GM21381 (cell line): ENCODE measurements around the gene PDRG1.

Experiments used
- ATAC-seq: cut with Tn5 transposase; IDR thresholded peaks from one replicate; pipeline ENCODE4 v1.9.1; 2021; ENCODE audit warnings: mild to moderate bottlenecking, moderate library complexity; ENCODE audit not compliant: unreplicated experiment

The PDRG1 gene

GRCh38 chr20:31967830-31968249 is 16.0 kb upstream of the PDRG1 start, which contains the start of gene XKR7:
Gene XKR7 (plus strand): TSS chr20:31968151. CDS start chr20:31968176, 25 bp downstream.
- no peak for ATAC-seq

- no peak for ATAC-seq
Observed at GRCh38 chr20:31966991-31967655, 15.3 kb upstream of the PDRG1 start.

DNA sequence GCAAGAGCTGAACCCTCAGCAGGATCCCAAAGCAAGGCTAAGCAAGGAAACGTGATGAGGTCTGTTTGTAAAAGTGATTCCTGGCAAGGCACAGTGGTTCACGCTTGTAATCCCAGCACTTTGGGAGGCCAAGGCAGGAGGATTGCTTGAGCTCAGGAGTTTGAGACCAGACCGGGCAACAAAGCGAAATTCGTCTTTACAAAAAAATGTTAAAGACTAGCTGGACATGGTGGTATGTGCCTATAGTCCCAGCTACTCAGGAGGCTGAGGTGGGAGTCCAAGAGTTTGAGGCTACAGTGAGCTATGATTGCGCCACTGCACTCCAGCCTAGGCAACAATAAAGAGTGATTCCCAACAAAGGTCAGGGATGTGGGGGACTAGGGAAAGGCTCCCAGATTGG is 12.0 kb upstream of the PDRG1 start:
- no peak for ATAC-seq

GRCh38 chr20:31962761-31963160 is 10.9 kb upstream of the PDRG1 start:
- no peak for ATAC-seq

DNA sequence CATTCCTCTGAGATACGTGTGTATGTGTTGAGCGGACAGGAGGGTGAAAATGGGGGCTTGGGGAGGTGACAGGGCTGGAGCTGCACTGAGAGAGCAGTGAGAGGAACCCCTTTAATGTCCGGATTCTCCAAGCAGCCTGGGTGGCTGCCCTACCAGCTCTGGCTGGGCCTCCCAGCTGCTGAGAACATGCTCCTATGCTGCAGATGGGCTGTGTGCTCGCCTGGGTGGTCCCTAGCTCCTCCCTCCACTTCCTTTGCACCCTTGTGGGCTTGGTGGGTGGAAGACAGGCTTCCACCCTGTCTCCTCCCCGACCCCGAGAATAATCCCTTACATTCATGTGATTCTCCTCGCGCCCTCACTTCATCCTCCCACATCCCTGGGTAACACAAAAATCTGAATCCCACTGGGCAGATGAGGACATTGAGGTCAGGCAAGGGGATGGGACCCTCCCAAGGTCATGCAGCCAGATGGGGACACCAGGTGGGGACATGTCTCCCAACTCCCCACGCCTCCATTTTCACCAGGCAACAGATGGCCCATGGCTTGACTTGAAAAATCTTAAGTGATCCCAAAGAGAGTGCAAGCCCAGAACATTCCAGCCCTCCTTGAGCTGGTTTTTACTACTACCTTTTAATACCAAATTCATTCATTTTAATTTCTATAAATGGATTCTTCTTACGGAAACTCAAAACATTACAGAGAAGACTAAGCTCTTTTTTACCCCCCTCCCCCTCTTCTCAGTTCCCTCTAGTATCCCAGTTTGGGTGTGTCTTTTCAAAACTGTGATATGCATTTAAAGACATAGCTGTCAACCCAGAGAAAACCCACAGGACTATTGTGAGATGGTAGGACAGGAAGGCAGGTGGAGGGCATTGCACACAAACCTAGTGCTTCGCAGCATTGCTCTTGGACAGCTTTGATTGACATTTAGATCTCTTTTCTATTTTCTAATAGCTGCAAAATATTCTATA is 5.0 kb upstream of the PDRG1 start:
- ATAC-seq = no peak

DNA sequence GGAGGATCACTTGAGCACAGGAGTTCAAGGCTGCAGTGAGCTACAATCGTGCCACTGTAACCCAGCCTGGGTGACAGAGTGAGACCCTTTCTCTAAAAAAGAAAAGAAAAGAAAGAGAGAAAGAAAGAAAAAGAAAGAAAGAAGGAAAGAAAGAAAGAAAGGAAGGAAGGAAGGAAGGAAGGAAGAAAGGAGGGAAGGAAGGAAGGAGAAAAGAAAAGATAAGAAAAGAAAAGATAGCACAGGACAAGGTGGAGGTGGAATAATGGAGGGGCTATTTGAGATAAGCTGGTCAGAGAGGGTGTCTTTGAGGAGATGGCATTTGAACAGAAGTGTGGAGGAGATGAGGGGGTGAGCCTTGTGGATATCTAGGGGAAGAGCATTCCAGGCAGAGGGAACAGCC is 2.7 kb upstream of the PDRG1 start:
- ATAC-seq = no peak

- ATAC-seq = no peak
Observed at GRCh38 chr20:31953556-31954148, 1.8 kb upstream of the PDRG1 start.

DNA sequence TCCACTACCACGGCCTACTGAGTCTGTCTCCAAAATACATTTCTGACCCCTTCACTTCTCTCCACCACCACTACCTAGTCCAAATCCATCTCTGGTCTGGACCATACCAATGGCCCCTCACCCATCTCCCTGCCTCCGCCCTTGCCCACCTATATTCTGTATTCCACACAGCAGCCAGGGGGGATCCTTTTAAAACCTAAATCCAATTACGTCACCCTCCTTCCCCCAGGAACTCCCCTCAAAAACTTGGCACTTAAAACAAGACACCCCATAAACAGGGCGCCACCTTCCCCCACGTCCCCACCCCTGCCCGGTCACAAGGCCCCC is 680 bp downstream of the PDRG1 start:
- ATAC-seq = no peak

DNA sequence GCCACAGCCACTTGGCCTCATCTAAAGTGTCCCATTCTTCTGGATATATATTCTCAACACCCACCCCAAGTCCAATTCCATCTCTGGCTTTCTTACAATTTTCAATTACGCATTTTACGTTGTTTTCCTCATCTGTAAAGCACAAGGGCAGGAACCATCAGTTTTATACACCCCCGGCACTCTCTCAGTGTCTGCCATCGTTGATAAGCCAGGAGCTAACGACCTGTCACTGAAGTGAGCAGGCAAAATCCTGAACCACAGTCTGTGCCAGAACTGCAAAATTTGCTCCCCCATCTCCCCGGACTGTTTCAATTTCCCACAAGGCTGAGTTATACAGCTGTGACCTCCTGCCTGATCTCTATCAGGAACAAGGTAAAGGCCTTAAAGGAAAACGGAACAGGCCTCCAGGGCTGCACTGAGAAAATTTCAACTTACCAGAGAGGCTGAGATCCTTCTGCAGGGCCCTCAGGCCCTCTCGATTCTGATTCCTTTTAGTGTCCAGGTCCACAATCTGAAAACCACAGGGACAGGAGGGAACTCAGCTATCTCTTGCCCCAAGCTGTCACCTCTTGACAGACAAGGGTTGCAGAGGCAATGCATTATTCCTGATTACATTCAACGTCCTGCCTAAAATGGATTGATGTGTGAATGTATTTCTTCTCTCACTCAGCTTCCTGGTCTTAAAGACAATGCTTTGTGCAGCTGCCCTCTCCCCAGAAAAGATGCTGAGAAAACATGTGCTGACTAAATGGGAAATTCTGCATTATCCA is 1.8 kb downstream of the PDRG1 start:
- no peak for ATAC-seq

GRCh38 chr20:31948008-31948407 is 3.8 kb downstream of the PDRG1 start:
- no peak for ATAC-seq

DNA sequence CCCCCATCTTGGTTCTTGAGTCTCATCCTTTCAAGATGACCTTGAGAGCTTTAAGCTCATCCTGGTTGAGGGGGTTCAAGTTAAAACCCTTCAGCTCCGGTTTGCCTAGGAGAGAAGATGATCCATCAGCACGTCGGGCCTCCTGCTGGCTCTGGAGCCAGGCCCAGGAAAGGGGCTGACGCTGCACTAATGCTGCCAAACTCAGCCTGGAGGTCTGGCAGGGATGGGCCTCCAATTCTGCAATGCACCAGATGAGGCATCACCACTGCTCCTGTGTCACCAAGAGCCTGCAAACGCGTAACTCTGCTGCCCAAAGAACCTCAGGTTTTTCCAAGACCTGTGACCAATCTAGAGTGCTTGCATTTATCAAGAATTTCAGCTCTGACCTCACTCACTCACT is 6.1 kb downstream of the PDRG1 start:
- ATAC-seq = no peak

- no peak for ATAC-seq
Observed at GRCh38 chr20:31945319-31945718, 6.5 kb downstream of the PDRG1 start.

DNA sequence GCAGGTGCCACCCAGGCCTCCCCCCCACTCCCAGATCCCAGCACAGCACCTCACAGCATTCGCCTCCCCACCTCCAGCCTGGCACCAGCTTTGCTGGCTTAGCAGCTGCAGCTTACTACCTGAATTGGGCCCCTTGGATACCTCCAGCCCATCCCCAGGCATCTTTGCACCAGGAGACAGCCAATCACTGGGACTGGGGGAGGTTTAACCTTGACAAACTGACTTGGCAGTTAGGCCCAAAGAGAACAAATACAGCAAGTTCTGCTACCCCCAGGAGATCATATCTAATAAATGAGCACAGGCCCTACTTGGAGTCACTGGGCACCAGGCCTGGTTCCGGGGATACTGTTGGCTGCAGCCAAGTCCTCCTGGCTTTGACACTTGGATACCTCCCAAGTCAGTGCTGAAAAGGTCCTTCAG is 8.8 kb downstream of the PDRG1 start:
- ATAC-seq = no peak

GRCh38 chr20:31939661-31940060 is 12.2 kb downstream of the PDRG1 start:
- no peak for ATAC-seq

DNA sequence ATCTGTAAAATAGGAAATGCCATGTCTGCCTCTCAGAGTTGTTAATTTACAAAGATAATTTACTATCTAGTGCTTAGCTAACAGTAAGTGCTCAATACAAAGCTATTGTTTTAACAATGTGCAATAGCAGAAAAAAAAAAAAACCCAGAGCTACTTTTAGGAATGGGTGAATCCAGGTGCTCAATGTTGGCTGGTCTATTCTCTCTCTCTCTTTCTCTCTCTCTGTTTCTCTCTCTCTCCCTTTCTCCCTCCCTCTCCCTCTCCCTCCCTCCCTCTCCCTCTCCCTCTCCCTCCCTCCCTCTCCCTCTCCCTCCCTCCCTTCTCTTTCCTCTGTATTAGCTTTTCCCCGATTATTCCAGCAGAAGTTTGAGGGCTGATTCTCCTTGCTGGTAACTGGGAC is 14.0 kb downstream of the PDRG1 start:
- ATAC-seq = no peak

DNA sequence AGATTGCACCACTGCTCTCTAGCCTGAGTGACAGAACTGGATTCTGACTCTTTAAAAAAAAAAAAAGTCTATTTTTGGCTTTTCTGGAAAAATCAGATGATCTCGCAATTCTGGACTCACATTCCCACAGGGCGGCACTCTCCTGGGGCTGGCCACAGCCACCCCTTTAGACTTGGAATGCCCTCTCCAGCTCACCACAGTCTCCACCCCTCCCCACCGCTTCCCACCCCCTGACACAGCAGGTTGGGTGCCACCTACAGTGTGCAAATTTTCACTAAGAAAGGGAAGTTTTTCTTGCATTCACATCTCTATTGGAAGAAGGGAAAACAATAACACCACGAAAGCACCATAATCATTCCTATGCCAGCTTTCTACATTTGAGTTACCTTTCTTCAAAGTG is 15.4 kb downstream of the PDRG1 start:
- ATAC-seq = no peak

DNA sequence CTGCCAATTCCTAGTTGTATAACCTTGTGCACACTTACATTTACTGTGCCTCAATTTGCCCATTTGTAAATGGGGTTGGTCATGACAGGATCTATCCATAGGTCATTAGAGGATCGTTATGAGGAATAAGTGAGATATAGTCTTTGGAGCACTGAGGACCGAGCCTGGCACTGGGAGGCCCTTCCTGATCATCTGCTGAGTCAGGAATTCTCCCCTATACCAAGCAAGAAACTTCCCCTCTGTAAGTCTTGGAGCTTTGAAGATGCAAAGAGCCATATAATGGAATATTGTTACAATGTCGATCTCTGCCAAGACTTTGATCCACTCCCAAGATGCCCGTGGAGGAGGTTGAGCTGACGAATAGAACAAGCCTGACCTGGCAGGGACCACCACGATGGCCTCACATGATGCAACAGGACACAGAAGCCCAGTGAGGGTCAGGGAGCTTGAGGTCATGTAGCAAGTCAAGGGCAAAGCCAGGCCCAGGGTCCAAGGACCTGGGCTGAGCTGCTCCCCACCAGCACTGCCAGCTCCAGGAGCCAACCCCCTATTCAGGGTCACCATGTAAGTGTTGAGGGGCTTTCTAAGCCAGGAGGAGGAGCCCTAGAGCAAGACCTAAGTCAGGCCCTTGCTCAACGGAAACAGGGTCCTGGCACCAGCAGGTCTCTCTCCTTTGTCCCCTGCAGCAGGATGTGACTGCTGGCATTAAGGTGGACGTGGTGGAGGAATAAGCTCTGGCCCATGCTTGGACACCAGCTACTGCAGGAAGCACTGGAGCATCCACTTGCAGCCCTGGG is 16.7 kb downstream of the PDRG1 start:
- ATAC-seq = no peak

DNA sequence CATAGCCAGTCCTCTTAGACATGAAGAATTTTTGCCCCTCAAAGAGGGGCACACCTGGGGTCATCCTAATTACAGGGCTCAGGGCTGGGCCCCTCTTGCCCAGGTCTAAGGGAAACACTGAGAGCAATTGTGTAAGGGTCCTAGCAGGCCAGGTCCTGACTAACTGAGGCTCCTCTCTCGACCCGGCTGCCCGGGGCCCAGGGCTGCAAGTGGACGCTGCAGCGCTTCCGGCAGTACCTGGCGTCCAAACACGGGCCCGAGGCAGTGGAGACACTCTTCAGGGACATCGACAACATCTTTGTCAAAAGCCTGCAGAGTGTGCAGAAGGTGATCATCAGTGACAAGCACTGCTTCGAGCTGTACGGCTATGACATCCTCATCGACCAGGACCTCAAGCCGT is 17.4 kb downstream of the PDRG1 start:
- ATAC-seq = no peak

- no peak for ATAC-seq
Observed at GRCh38 chr20:31933698-31934097, 18.1 kb downstream of the PDRG1 start.

DNA sequence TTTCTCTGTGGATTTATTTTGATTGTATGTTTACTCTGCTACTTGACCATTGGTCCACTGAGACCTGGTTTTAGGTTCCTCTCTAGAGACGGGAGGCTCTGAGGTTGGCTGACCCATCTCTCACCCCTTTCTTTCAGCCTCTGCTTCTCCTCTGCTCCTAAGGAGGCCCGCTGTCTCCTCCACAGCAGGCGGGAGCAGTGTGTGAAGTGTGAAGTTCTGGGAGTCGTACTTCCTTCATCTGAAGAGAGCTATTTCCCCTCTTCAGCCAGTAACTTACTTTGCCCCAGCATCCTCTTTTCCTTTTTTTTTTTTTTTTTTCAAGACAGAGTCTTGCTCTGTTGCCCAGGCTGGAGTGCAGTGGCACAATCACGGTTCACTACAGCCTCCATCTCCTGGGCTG is 21.1 kb downstream of the PDRG1 start:
- no peak for ATAC-seq
